Aorta (tissue), 5 donors: ENCODE measurements around the gene NTRK3. TPM values are rescaled to one million over a fixed set of nuclear protein-coding genes. Genes with fewer than 3 reads are reported as not detected.

Experiments used
- ATAC-seq: fragments of 200-7000 bp; cut with Tn5 transposase; one replicate; pipeline ENCODE4 v1.9.1; 2022; ENCODE audit warnings: moderate library complexity; ENCODE audit not compliant: low FRiP score
- DNase-seq, 2 donors: peaks; one replicate each; pipeline ENCODE4 v3.0.0-alpha.2; 2020
- H3K27ac ChIP-seq, 2 donors: one replicate each; pipeline ENCODE4 v1.5.1; 2013; ENCODE audit warnings: low read length in 2 of 2, mild to moderate bottlenecking in 2 of 2, moderate library complexity in 2 of 2, control low read depth in 1 of 2, inconsistent platforms in 1 of 2, low read depth in 1 of 2
- H3K27me3 ChIP-seq, 2 donors: one replicate each; pipeline ENCODE4 v1.6.1; 2013; ENCODE audit warnings: control low read depth in 1 of 2, low read length in 1 of 2, mild to moderate bottlenecking in 1 of 2, moderate library complexity in 1 of 2; ENCODE audit not compliant: insufficient read depth in 2 of 2, control insufficient read depth in 1 of 2
- H3K36me3 ChIP-seq, 2 donors: one replicate each; pipeline ENCODE4 v1.6.1; 2013; ENCODE audit warnings: control low read depth in 1 of 2, low read length in 1 of 2, mild to moderate bottlenecking in 1 of 2; ENCODE audit not compliant: insufficient read depth in 2 of 2, control insufficient read depth in 1 of 2
- H3K4me1 ChIP-seq, 2 donors: one replicate each; pipeline ENCODE4 v1.6.1; 2013; ENCODE audit warnings: low read length in 2 of 2, control low read depth in 1 of 2, mild to moderate bottlenecking in 1 of 2, moderate library complexity in 1 of 2; ENCODE audit not compliant: insufficient read depth in 2 of 2, control insufficient read depth in 1 of 2
- H3K4me3 ChIP-seq, 2 donors: one replicate each; pipeline ENCODE4 v1.5.1; 2013; ENCODE audit warnings: low read length in 2 of 2, control low read depth in 1 of 2, mild to moderate bottlenecking in 1 of 2
- H3K9me3 ChIP-seq: one replicate; pipeline ENCODE4 v1.6.1; 2013; ENCODE audit warnings: mild to moderate bottlenecking, low read length; ENCODE audit not compliant: control insufficient read depth
- WGBS, 2 donors: extraction: QIAGEN DNeasy Blood & Tissue Kit; methylation state at CpG; one replicate each; pipeline ENCODE4 v1.1.7; 2013; 5-methylcytosine and 5-hydroxymethylcytosine counted together
- intact Hi-C, 2 donors: fragments of 100-400 bp; cut with DNase I; formaldehyde crosslinking; loops; one replicate each; pipeline versions ENCODE4 v1.14.2 to v1.15.0; 2022
- polyA plus RNA-seq, 2 donors: library from polyadenylated mRNA; stranded (reverse); fragments of 200-250 nt; gene quantifications; one replicate each; pipeline ENCODE4 v1.2.3, GENCODE V29; 2013
- total RNA-seq, 2 donors: library from RNA; stranded (reverse); fragmentation: NEBNext Ultra II Directional; extraction: Animal tissue kit (Norgen Biotek cat#: 25700); gene quantifications; one replicate each; pipeline ENCODE4 v1.2.1, GENCODE V29; 2021
- donor health status: healthy with polysubstance abuse.
- donor health status: Bipolar disorder and iron deficiency.
- donor health status: DM: no; HTN: no; CAD: no.
- donor health status: DM: no; HTN: no; CAD: no.
- donor health status: DM: yes; HTN: yes; CAD: no.

The NTRK3 gene
- total and polyA plus RNA-seq, 4 donors: 8.9 to 84.0 (median 79.6) TPM

DNA sequence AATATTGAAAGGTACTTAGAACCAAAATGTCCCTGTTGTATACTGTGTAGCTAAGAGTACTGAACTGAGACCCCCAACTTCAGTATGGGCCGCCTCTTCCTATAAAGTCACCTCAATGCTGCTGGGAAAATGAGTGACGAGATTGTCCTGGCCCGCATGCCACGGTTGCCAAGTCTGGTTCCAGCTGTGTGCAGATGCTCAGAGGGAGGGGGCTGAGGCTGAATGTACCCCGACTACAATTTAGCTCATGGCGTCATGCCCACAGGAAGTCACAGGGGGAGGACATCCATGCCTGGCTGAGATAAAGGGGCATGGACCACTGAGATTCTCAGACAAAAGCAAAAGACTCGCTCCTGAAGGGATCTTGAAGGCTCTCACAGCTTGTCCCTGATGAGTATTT, 271.1 kb downstream of the NTRK3 start:
- Histone ChIP-seq H3K36me3 (no peaks in the 10 kb centered on the region), H3K9me3 (no peaks in the 10 kb centered on the region), H3K27me3 (no peaks in the 10 kb centered on the region), H3K4me1 (peaks cover 0 to 7% of the 10 kb centered on the region in 2 donors), H3K4me3 (no peak overlapping the region), H3K27ac (no peak overlapping the region)
- DNase-seq (no peak), ATAC-seq (no peak)
- WGBS, 2 donors: 57 to 63% methylated on average over 7 of the region's 7 CpGs
- intact Hi-C loops: no loop called here

DNA sequence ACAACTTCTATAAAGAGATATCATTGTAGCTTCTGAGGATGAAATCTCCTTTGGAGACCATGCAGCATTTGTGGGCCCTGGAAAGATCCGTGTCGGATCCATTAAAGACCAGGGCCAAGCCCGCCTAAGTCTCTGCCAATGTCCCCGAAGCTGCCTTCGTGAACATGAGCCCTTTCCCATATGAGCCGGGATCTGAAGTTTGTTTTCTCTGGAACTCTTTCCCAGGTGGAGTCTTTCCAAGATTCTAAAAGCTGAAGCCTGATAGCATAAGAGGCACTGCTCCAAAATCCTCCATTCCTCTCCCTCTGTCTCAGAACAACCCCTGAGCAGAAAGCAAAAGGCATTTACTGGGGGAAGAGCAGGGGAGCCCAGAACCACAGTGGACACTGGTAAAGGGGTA, 274.6 kb downstream of the NTRK3 start:
- ATAC-seq: peak; percentile 78
- no peaks in the 10 kb centered on the region for H3K36me3 ChIP-seq
- intact Hi-C loops: loop anchor here (2.0 to 5.0 kb wide), 2 partner anchors 29 to 80 kb away; no protein-coding TSS in a partner anchor
- peaks cover 0 to 7% of the 10 kb centered on the region in 2 donors for H3K4me1 ChIP-seq
- H3K9me3 ChIP-seq: no peaks in the 10 kb centered on the region
- no peak overlapping the region for H3K4me3 ChIP-seq
- 4 to 6% methylated on average over 6 of the region's 6 CpGs for WGBS, 2 donors
- peak in 1 of 2 donors; percentile 55 for DNase-seq
- H3K27ac ChIP-seq: peak overlapping the region; percentile 43 to 69
- no peaks in the 10 kb centered on the region for H3K27me3 ChIP-seq

- intact Hi-C loops: no loop called here
- Histone ChIP-seq H3K9me3 (no peaks in the 10 kb centered on the region), H3K27me3 (no peaks in the 10 kb centered on the region), H3K4me1 (peaks cover 0 to 7% of the 10 kb centered on the region in 2 donors), H3K36me3 (no peaks in the 10 kb centered on the region), H3K4me3 (no peak overlapping the region), H3K27ac (no peak overlapping the region)
- ATAC-seq (no peak), DNase-seq (no peak)
- WGBS, 2 donors: 95 to 97% methylated on average over 3 of the region's 3 CpGs
Measured at GRCh38 chr15:87977907-87978306, 278.6 kb downstream of the NTRK3 start.

DNA sequence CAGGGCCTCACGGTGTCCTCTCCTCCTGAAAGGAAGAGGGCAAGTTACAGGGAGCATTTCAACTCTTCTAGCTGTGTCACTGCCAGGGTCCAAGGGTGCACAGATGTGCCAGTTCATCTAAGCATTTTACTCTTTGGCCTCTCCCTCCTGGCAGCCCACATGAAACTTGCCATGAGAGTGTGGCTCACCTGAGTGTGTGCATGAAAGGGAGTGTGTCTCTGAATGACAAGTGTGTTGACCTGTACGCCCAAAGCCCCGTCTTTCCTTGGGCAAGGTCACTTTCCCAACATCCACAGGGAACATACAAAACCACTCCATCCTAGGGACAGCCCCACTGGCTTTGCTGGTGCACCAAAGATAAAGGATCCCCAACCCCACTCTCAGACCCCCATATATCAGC, 280.0 kb downstream of the NTRK3 start:
- Histone ChIP-seq H3K4me1 (peaks cover 4 to 5% of the 10 kb centered on the region in 2 donors), H3K4me3 (no peak overlapping the region), H3K9me3 (no peaks in the 10 kb centered on the region), H3K27me3 (no peaks in the 10 kb centered on the region), H3K36me3 (no peaks in the 10 kb centered on the region), H3K27ac (no peak overlapping the region)
- intact Hi-C loops: no loop called here
- 98 to 100% methylated on average over 3 of the region's 3 CpGs for WGBS, 2 donors
- ATAC-seq: no peak
- DNase-seq: no peak

DNA sequence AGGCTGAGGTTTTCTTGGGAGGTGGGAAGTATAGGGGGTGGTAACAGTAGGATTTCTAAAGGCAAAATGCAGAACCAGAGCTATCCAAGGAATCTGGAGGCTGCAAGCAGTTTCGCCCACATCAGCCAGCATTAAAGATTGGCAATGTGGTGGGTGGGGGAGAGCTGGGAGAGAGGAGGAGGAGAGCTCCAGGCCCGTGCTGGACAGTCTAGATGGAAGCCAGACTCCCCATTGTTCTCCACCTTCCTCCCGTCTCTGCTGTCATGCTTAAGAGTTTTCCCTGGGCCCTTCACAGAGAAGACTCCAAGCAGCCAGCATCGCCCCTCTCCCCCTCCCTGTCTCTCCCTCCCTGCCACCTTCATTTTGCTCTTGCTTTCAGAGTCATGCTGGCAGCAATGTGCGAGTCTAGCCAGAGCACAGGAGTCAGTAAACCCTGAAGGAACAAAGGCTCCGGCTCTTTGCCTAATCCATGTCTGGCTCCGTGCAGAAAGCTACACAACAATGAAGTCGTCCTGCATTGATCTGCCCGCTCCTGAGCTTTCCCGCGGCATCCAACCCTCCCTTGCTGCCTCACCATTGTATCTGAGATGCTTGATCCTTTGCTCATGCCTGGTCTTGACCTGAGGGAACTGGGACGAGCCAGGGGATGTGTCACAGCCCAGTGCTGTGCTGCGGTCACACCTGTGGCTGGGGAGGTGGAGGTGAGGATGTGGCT, 282.9 kb downstream of the NTRK3 start:
- H3K27ac ChIP-seq: peak overlapping the region in 1 of 2 donors; percentile 19
- ATAC-seq (no peak), DNase-seq (no peak)
- no peaks in the 10 kb centered on the region for H3K36me3 ChIP-seq
- no peaks in the 10 kb centered on the region for H3K27me3 ChIP-seq
- intact Hi-C loops: loop anchor here in 1 of 2 donors (5.0 kb wide), 1 partner anchor 274 kb away; no protein-coding TSS in a partner anchor
- no peaks in the 10 kb centered on the region for H3K9me3 ChIP-seq
- H3K4me1 ChIP-seq: peaks cover 6 to 9% of the 10 kb centered on the region in 2 donors
- WGBS, 2 donors: 15 to 24% methylated on average over 13 of the region's 13 CpGs
- no peak overlapping the region for H3K4me3 ChIP-seq

- H3K4me3 ChIP-seq: no peak overlapping the region
- ATAC-seq: peak; percentile 20
- H3K9me3 ChIP-seq: no peaks in the 10 kb centered on the region
- WGBS, 2 donors: 7 to 16% methylated on average over 3 of the region's 3 CpGs
- no peak for DNase-seq
- H3K4me1 ChIP-seq: peaks cover 8 to 9% of the 10 kb centered on the region in 2 donors
- H3K27ac ChIP-seq: peak overlapping the region in 1 of 2 donors; percentile 76
- intact Hi-C loops: loop anchor here in 1 of 2 donors (5.0 kb wide), 1 partner anchor 276 kb away; no protein-coding TSS in a partner anchor
- no peaks in the 10 kb centered on the region for H3K27me3 ChIP-seq
- no peaks in the 10 kb centered on the region for H3K36me3 ChIP-seq
Measured at GRCh38 chr15:87971076-87971475, 285.5 kb downstream of the NTRK3 start.

- H3K4me1 ChIP-seq: peaks cover 8 to 9% of the 10 kb centered on the region in 2 donors
- no peaks in the 10 kb centered on the region for H3K9me3 ChIP-seq
- no peak for ATAC-seq
- no peaks in the 10 kb centered on the region for H3K27me3 ChIP-seq
- intact Hi-C loops: no loop called here
- DNase-seq: no peak
- WGBS, 2 donors: 31 to 34% methylated on average over 2 of the region's 2 CpGs
- H3K4me3 ChIP-seq: no peak overlapping the region
- H3K27ac ChIP-seq: no peak overlapping the region
- H3K36me3 ChIP-seq: no peaks in the 10 kb centered on the region
Measured at GRCh38 chr15:87967951-87968350, 288.6 kb downstream of the NTRK3 start.

- Histone ChIP-seq H3K4me1 (peaks cover 6 to 7% of the 10 kb centered on the region in 2 donors), H3K9me3 (no peaks in the 10 kb centered on the region), H3K27me3 (no peaks in the 10 kb centered on the region), H3K4me3 (no peak overlapping the region), H3K27ac (no peak overlapping the region), H3K36me3 (no peaks in the 10 kb centered on the region)
- DNase-seq (no peak), ATAC-seq (no peak)
- intact Hi-C loops: no loop called here
- WGBS, 2 donors: 87% methylated on average over 5 of the region's 5 CpGs
Measured at GRCh38 chr15:87965304-87965703, 291.2 kb downstream of the NTRK3 start.

DNA sequence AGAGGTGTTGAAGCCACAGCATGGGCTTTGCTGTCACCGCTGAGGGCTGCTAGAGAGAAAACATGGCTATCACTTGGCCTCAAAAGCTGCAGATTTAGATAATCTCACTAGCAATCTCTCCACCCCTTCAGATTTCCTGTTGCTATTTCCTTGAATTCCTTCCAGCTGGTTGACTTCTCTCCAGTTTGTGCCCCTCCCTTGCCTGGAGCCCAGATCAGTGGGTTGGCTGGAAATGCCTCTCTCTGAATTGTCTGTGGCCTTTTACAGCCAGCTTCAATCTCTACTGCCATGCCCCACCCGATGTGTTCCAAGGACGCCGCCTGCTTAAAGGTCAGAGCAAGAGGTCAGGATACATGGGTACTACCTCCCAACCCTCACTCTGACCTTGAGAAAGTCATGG, 294.1 kb downstream of the NTRK3 start:
- DNase-seq: no peak
- Histone ChIP-seq H3K4me1 (peaks cover 6 to 8% of the 10 kb centered on the region in 2 donors), H3K36me3 (no peaks in the 10 kb centered on the region), H3K4me3 (no peak overlapping the region), H3K27me3 (no peaks in the 10 kb centered on the region), H3K9me3 (no peaks in the 10 kb centered on the region), H3K27ac (no peak overlapping the region)
- peak; percentile 26 for ATAC-seq
- WGBS, 2 donors: 4 to 10% methylated on average over 4 of the region's 4 CpGs
- intact Hi-C loops: no loop called here
